PC-9 (cell line): ENCODE measurements around the gene STX12. TPM values are rescaled to one million over a fixed set of nuclear protein-coding genes. Genes with fewer than 3 reads are reported as not detected.

Experiments
- BruUV-seq: library from RNA; stranded (reverse); fragments of 400-500 nt; replicated peaks from 2 replicates; lab custom pipeline; 2021; lab: Mats Ljungman, UMichigan
- CTCF ChIA-PET: fragments of 300-600 bp; sonication (Branson Sonifier 250); formaldehyde crosslinking; loops from one replicate; lab custom pipeline; 2022; ENCODE audit warnings: antibody characterized with exemption; lab: Charles Lee
- POLR2A ChIA-PET: fragments of 300-600 bp; sonication (Branson Sonifier 250); formaldehyde crosslinking; loops from one replicate; lab custom pipeline; 2022; ENCODE audit warnings: antibody characterized with exemption; ENCODE audit not compliant: unreplicated experiment; lab: Charles Lee
- DNase-seq, 2 experiments: peaks; one replicate each; pipeline versions ENCODE4 v3.0.0 to v3.0.0-alpha.2; 2015 to 2022; ENCODE audit warnings: mixed read lengths in 1 of 2
- H2AFZ ChIP-seq: fragments of 200-600 bp; sonication (generic); 2 replicates; pipeline ENCODE4 v1.8.1; 2017; ENCODE audit warnings: antibody characterized with exemption
- H3F3A ChIP-seq: fragments of 200-600 bp; sonication (generic); 2 replicates; pipeline ENCODE4 v1.8.1; 2017; ENCODE audit warnings: antibody characterized with exemption, mild to moderate bottlenecking, low read depth; ENCODE audit not compliant: insufficient read depth
- H3K27ac ChIP-seq: fragments of 200-600 bp; sonication (generic); 2 replicates; pipeline ENCODE4 v1.6.1; 2016; ENCODE audit warnings: mixed run types
- H3K27me3 ChIP-seq: fragments of 200-600 bp; sonication (generic); 2 replicates; pipeline ENCODE4 v1.6.1; 2016; ENCODE audit warnings: low read depth, mixed run types; ENCODE audit not compliant: insufficient read depth
- H3K36me3 ChIP-seq: fragments of 200-600 bp; sonication (generic); 2 replicates; pipeline ENCODE4 v1.6.1; 2016; ENCODE audit warnings: low read depth, mixed run types
- H3K4me1 ChIP-seq: fragments of 200-600 bp; sonication (generic); replicated peaks from 2 replicates; pipeline ENCODE4 v1.6.1; 2016; ENCODE audit warnings: mixed run types; ENCODE audit not compliant: insufficient read depth
- H3K4me2 ChIP-seq: fragments of 200-600 bp; sonication (generic); 2 replicates; pipeline ENCODE4 v1.6.1; 2017; ENCODE audit warnings: mixed run types
- H3K4me3 ChIP-seq: fragments of 200-600 bp; sonication (generic); 2 replicates; pipeline ENCODE4 v1.6.1; 2016; ENCODE audit warnings: mixed run types
- H3K79me2 ChIP-seq: fragments of 200-600 bp; sonication (generic); 2 replicates; pipeline ENCODE4 v1.6.1; 2017; ENCODE audit warnings: low read depth, mixed run types
- H3K9me2 ChIP-seq: fragments of 200-600 bp; sonication (generic); 2 replicates; pipeline ENCODE4 v1.8.1; 2017; ENCODE audit warnings: mild to moderate bottlenecking; ENCODE audit not compliant: insufficient read depth
- H3K9me3 ChIP-seq: fragments of 200-600 bp; sonication (generic); 2 replicates; pipeline ENCODE4 v1.8.1; 2016; ENCODE audit warnings: low read depth; ENCODE audit not compliant: insufficient read depth
- H4K20me1 ChIP-seq: fragments of 200-600 bp; sonication (generic); 2 replicates; pipeline ENCODE4 v1.8.1; 2017; ENCODE audit not compliant: insufficient read depth
- CTCF ChIP-seq: fragments of 200-600 bp; sonication (generic); conservative IDR thresholded peaks from 2 replicates; pipeline ENCODE4 v1.6.1; 2017; ENCODE audit warnings: mixed run types, antibody characterized with exemption, mild to moderate bottlenecking, moderate library complexity
- EZH2 ChIP-seq: fragments of 200-600 bp; sonication (generic); IDR thresholded peaks from 2 replicates; pipeline ENCODE4 v1.8.0; 2017; ENCODE audit warnings: antibody characterized with exemption, low read depth
- intact Hi-C: fragments of 100-400 bp; cut with micrococcal nuclease; formaldehyde crosslinking; loops from one replicate; pipeline ENCODE4 v1.10.0; 2022; ENCODE audit not compliant: unreplicated experiment
- total RNA-seq: library from RNA; stranded (reverse); gene quantifications from 2 replicates; pipeline ENCODE4 v1.2.3, GENCODE V29; 2021

STX12 gene
- total RNA-seq, 1 experiment from 2014 or later, result 23.7 TPM

DNA sequence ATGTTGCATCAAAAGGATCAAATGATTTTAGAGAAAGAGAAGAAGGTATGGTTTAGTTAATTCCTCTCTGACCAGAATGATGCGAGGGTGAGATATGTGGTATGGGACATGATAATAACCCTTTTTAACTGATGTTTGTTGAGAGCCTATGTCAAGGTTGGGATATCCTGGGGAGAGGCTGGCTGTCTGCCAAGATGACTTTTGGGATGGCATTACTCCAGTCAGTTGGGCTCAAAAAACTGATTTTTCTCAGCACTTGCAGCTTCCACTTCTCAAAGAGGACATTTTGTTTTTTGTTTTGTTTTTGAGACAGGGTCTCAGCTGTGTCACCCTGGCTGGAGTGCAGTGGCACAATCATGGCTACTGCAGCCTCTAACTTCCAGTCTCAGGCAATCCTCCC is 17.7 kb upstream of the STX12 start:
- no peak for TF ChIP-seq CTCF
- no peak for TF ChIP-seq EZH2
- DNase-seq, result no peak
- intact Hi-C loops, result no loop called here
- H3F3A ChIP-seq, result no peaks in the 10 kb centered on the region
- no peaks in the 10 kb centered on the region for H3K9me2 ChIP-seq
- H3K9me3 ChIP-seq, result no peaks in the 10 kb centered on the region
- no peaks in the 10 kb centered on the region for H3K36me3 ChIP-seq
- no peaks in the 10 kb centered on the region for H4K20me1 ChIP-seq
- H3K4me1 ChIP-seq, result no peaks in the 10 kb centered on the region
- no peak overlapping the region for H3K4me3 ChIP-seq
- no peak overlapping the region for H3K27ac ChIP-seq
- BruUV-seq, result no TSS peak
- no peak overlapping the region for H2AFZ ChIP-seq
- H3K79me2 ChIP-seq, result no peaks in the 10 kb centered on the region
- H3K27me3 ChIP-seq, result no peaks in the 10 kb centered on the region
- ChIA-PET CTCF (no interaction called here), POLR2A (no interaction called here)
- H3K4me2 ChIP-seq, result no peak overlapping the region

DNA sequence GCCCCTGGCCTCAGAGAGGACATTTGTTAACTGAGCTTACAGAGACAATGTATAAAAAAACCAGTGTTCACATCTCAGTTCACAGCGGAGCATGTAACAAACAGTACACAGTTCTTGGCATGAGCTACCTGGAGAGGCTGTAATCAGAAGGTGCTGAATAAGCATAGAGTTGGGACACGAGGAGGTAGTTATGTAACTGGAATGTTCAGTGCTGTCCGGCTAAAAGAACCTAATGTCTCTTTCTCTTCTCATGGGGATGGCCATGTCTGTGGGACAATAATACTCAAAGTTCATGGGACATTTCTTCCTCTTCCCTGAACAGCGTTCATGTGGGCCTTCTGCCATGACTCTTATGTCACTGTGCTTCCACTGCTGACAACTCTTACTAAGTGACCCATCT is 17.2 kb upstream of the STX12 start:
- Histone ChIP-seq H3K9me3 (no peaks in the 10 kb centered on the region), H3K9me2 (no peaks in the 10 kb centered on the region), H2AFZ (no peak overlapping the region), H4K20me1 (no peaks in the 10 kb centered on the region), H3F3A (no peaks in the 10 kb centered on the region), H3K36me3 (no peaks in the 10 kb centered on the region), H3K79me2 (no peaks in the 10 kb centered on the region), H3K4me3 (no peak overlapping the region), H3K27ac (no peak overlapping the region), H3K4me2 (no peak overlapping the region), H3K4me1 (no peaks in the 10 kb centered on the region), H3K27me3 (no peaks in the 10 kb centered on the region)
- ChIA-PET POLR2A (no interaction called here), CTCF (no interaction called here)
- intact Hi-C loops, result no loop called here
- no TSS peak for BruUV-seq
- no peak for DNase-seq
- TF ChIP-seq EZH2, result no peak
- TF ChIP-seq CTCF, result no peak

- CTCF ChIA-PET, result no interaction called here
- DNase-seq, result no peak
- Histone ChIP-seq H3K4me1 (no peaks in the 10 kb centered on the region), H3K9me2 (no peaks in the 10 kb centered on the region), H3K27me3 (no peaks in the 10 kb centered on the region), H3K9me3 (no peaks in the 10 kb centered on the region), H2AFZ (no peak overlapping the region), H3K4me2 (no peak overlapping the region), H3K79me2 (no peaks in the 10 kb centered on the region), H3F3A (no peaks in the 10 kb centered on the region), H3K36me3 (no peaks in the 10 kb centered on the region), H4K20me1 (no peaks in the 10 kb centered on the region), H3K4me3 (no peak overlapping the region), H3K27ac (no peak overlapping the region)
- POLR2A ChIA-PET, result no interaction called here
- BruUV-seq, result no TSS peak
- TF ChIP-seq CTCF (no peak), EZH2 (no peak)
- intact Hi-C loops, result no loop called here
Measured at GRCh38 chr1:27759236-27759635, 13.8 kb upstream of the STX12 start.
